ENCODE data around the gene UQCC2. TPM values are rescaled to one million over a fixed set of nuclear protein-coding genes. Genes with fewer than 3 reads are reported as not detected.

Gene UQCC2
- total and polyA plus RNA-seq, 2 experiments from 2014 or later: 31.7 to 138 TPM

- H3K27ac ChIP-seq: no peak overlapping the region
- H3K27me3 ChIP-seq (replicated peaks; ENCODE audit: insufficient read depth): 0 out of 2 replicates have a peak, but pooled peaks cover 6% of the 10 kb centered on the region
- no peaks in the 10 kb centered on the region for H3K79me2 ChIP-seq (ENCODE audit: insufficient read depth)
- no peak for TF ChIP-seq EZH2 (IDR thresholded peaks at IDR 0.05; ENCODE audit: insufficient read depth, poor library complexity, severe bottlenecking)
- no peak for TF ChIP-seq EZH2phosphoT487 (IDR thresholded peaks at IDR 0.05; ENCODE audit: insufficient read depth, low read depth)
- H4K20me1 ChIP-seq (ENCODE audit: insufficient read depth): no peaks in the 10 kb centered on the region
- no peak overlapping the region for H2AFZ ChIP-seq
- no peak overlapping the region for H3K9ac ChIP-seq
- H3K4me1 ChIP-seq (ENCODE audit: insufficient read depth): peaks cover 9% of the 10 kb centered on the region
- 17 to 19% methylated on average over 9 of the region's 9 CpGs for WGBS, 2 experiments (ENCODE audit: low coverage in 1 of 2, low lambda C conversion rate in 2 of 2, missing lambda C conversion rate in 2 of 2)
- in situ Hi-C loops (cut with MboI): no loop called here
- H3K36me3 ChIP-seq (ENCODE audit: low read depth): no peaks in the 10 kb centered on the region
- DNase-seq: peak; percentile 65
- no peak overlapping the region for H3K4me2 ChIP-seq (ENCODE audit: unreplicated experiment)
- no peak overlapping the region for H3K4me3 ChIP-seq
- H3F3A ChIP-seq (ENCODE audit: insufficient read depth): no peaks in the 10 kb centered on the region
- H3K9me3 ChIP-seq (ENCODE audit: low read depth): no peaks in the 10 kb centered on the region
- H3K9me2 ChIP-seq (ENCODE audit: insufficient read depth): no peaks in the 10 kb centered on the region
Measured at GRCh38 chr6:33742092-33742491, 30.6 kb upstream of the UQCC2 start.

DNA sequence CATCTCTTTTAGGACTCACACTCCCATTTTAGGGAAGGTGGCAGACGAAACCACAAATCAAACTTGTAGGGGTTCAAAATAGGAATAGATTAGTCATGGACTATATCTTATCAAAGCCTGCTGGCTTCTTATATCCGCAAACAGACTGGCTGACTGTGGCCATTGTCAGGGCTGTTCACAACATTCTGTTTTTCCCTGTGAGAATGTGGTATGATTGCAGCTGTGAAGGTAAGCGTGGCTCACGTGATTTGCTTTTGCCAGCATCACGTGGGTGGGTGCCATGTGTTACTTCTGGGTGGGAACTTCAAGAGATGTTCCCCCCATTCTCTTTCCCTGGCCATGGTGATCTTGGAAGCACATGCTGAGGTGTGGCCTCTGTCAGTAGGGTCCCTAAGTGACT, 29.3 kb upstream of the UQCC2 start:
- 72 to 79% methylated on average over 5 of the region's 5 CpGs for WGBS, 2 experiments (ENCODE audit: low coverage in 1 of 2, low lambda C conversion rate in 2 of 2, missing lambda C conversion rate in 2 of 2)
- Histone ChIP-seq H3K27ac (no peak overlapping the region), H3F3A (ENCODE audit: insufficient read depth) (no peaks in the 10 kb centered on the region), H4K20me1 (ENCODE audit: insufficient read depth) (no peaks in the 10 kb centered on the region), H2AFZ (no peak overlapping the region), H3K4me3 (no peak overlapping the region), H3K4me2 (ENCODE audit: unreplicated experiment) (no peak overlapping the region), H3K9ac (no peak overlapping the region), H3K9me2 (ENCODE audit: insufficient read depth) (no peaks in the 10 kb centered on the region), H3K36me3 (ENCODE audit: low read depth) (no peaks in the 10 kb centered on the region), H3K79me2 (ENCODE audit: insufficient read depth) (no peaks in the 10 kb centered on the region), H3K4me1 (ENCODE audit: insufficient read depth) (peaks cover 1% of the 10 kb centered on the region), H3K9me3 (ENCODE audit: low read depth) (no peaks in the 10 kb centered on the region), H3K27me3 (replicated peaks; ENCODE audit: insufficient read depth) (0 out of 2 replicates have a peak, but pooled peaks cover 6% of the 10 kb centered on the region)
- in situ Hi-C loops (cut with MboI): no loop called here
- no peak for TF ChIP-seq EZH2 (IDR thresholded peaks at IDR 0.05; ENCODE audit: insufficient read depth, poor library complexity, severe bottlenecking)
- no peak for DNase-seq

GRCh38 chr6:33740204-33740608, 28.7 kb upstream of the UQCC2 start:
- no peak for DNase-seq
- Histone ChIP-seq H3K36me3 (ENCODE audit: low read depth) (no peaks in the 10 kb centered on the region), H3K4me2 (ENCODE audit: unreplicated experiment) (no peak overlapping the region), H3F3A (ENCODE audit: insufficient read depth) (no peaks in the 10 kb centered on the region), H3K9me3 (ENCODE audit: low read depth) (no peaks in the 10 kb centered on the region), H3K4me3 (no peak overlapping the region), H3K79me2 (ENCODE audit: insufficient read depth) (no peaks in the 10 kb centered on the region), H3K4me1 (ENCODE audit: insufficient read depth) (no peaks in the 10 kb centered on the region), H3K9me2 (ENCODE audit: insufficient read depth) (no peaks in the 10 kb centered on the region), H3K9ac (no peak overlapping the region), H3K27me3 (replicated peaks; ENCODE audit: insufficient read depth) (0 out of 2 replicates have a peak, but pooled peaks cover 6% of the 10 kb centered on the region), H4K20me1 (ENCODE audit: insufficient read depth) (no peaks in the 10 kb centered on the region), H2AFZ (no peak overlapping the region), H3K27ac (no peak overlapping the region)
- no peak for TF ChIP-seq EZH2 (IDR thresholded peaks at IDR 0.05; ENCODE audit: insufficient read depth, poor library complexity, severe bottlenecking)
- no peak for TF ChIP-seq EZH2phosphoT487 (IDR thresholded peaks at IDR 0.05; ENCODE audit: insufficient read depth, low read depth)
- WGBS, 2 experiments (ENCODE audit: low coverage in 1 of 2, low lambda C conversion rate in 2 of 2, missing lambda C conversion rate in 2 of 2): 73 to 78% methylated on average over 6 of the region's 6 CpGs
- in situ Hi-C loops (cut with MboI): no loop called here

GRCh38 chr6:33739571-33739970, 28.1 kb upstream of the UQCC2 start:
- Histone ChIP-seq H3K4me1 (ENCODE audit: insufficient read depth) (no peaks in the 10 kb centered on the region), H3K27ac (no peak overlapping the region), H3K4me2 (ENCODE audit: unreplicated experiment) (no peak overlapping the region), H3K4me3 (no peak overlapping the region), H3K9me2 (ENCODE audit: insufficient read depth) (no peaks in the 10 kb centered on the region), H3K9ac (no peak overlapping the region), H2AFZ (no peak overlapping the region), H3K79me2 (ENCODE audit: insufficient read depth) (no peaks in the 10 kb centered on the region), H3K36me3 (ENCODE audit: low read depth) (no peaks in the 10 kb centered on the region), H3K9me3 (ENCODE audit: low read depth) (no peaks in the 10 kb centered on the region), H4K20me1 (ENCODE audit: insufficient read depth) (no peaks in the 10 kb centered on the region), H3K27me3 (replicated peaks; ENCODE audit: insufficient read depth) (0 out of 2 replicates have a peak, but pooled peaks cover 6% of the 10 kb centered on the region), H3F3A (ENCODE audit: insufficient read depth) (no peaks in the 10 kb centered on the region)
- in situ Hi-C loops (cut with MboI): no loop called here
- no peak for DNase-seq
- WGBS, 2 experiments (ENCODE audit: low coverage in 1 of 2, low lambda C conversion rate in 2 of 2, missing lambda C conversion rate in 2 of 2): 64 to 75% methylated on average over 5 of the region's 5 CpGs
- no peak for TF ChIP-seq EZH2phosphoT487 (IDR thresholded peaks at IDR 0.05; ENCODE audit: insufficient read depth, low read depth)
- TF ChIP-seq EZH2 (IDR thresholded peaks at IDR 0.05; ENCODE audit: insufficient read depth, poor library complexity, severe bottlenecking): no peak

GRCh38 chr6:33738879-33739278, 27.4 kb upstream of the UQCC2 start:
- no peaks in the 10 kb centered on the region for H3K79me2 ChIP-seq (ENCODE audit: insufficient read depth)
- H4K20me1 ChIP-seq (ENCODE audit: insufficient read depth): no peaks in the 10 kb centered on the region
- no peaks in the 10 kb centered on the region for H3F3A ChIP-seq (ENCODE audit: insufficient read depth)
- in situ Hi-C loops (cut with MboI): no loop called here
- no peaks in the 10 kb centered on the region for H3K36me3 ChIP-seq (ENCODE audit: low read depth)
- no peak for DNase-seq
- 67 to 69% methylated on average over 5 of the region's 5 CpGs for WGBS, 2 experiments (ENCODE audit: low coverage in 1 of 2, low lambda C conversion rate in 2 of 2, missing lambda C conversion rate in 2 of 2)
- no peak overlapping the region for H3K4me2 ChIP-seq (ENCODE audit: unreplicated experiment)
- no peaks in the 10 kb centered on the region for H3K9me2 ChIP-seq (ENCODE audit: insufficient read depth)
- H3K4me3 ChIP-seq: no peak overlapping the region
- H3K27ac ChIP-seq: no peak overlapping the region
- H3K9ac ChIP-seq: no peak overlapping the region
- H3K9me3 ChIP-seq (ENCODE audit: low read depth): no peaks in the 10 kb centered on the region
- no peak overlapping the region for H2AFZ ChIP-seq
- H3K4me1 ChIP-seq (ENCODE audit: insufficient read depth): no peaks in the 10 kb centered on the region
- 0 out of 2 replicates have a peak, but pooled peaks cover 6% of the 10 kb centered on the region for H3K27me3 ChIP-seq (replicated peaks; ENCODE audit: insufficient read depth)
- no peak for TF ChIP-seq EZH2 (IDR thresholded peaks at IDR 0.05; ENCODE audit: insufficient read depth, poor library complexity, severe bottlenecking)

Data from GM23248 (cell line).